CD4-positive, alpha-beta T cell treated with Interleukin-4 for 1 hour (primary cell): ENCODE results near the gene ASB6.
A peak's percentile ranks its signal among the peaks of the same experiment; 100 is the strongest.
"Not testable (repeated sequence)": the region's sequence is repeated elsewhere in the genome, so short reads cannot be mapped to it uniquely, and the experiment has no call there.

Experiments
- DNase-seq, 2 donors: peaks; one replicate each; pipeline ENCODE4 v3.0.0-alpha.2; 2020 to 2022

Gene ASB6

GRCh38 chr9:129640871-129641749 lies 841 bp downstream of the ASB6 start:
- DNase-seq: no peak

GRCh38 chr9:129640086-129640870 lies 1.7 kb downstream of the ASB6 start:
- DNase-seq: no peak

- no peak for DNase-seq
Measured at GRCh38 chr9:129639756-129640085, 2.2 kb downstream of the ASB6 start.

GRCh38 chr9:129639034-129639630 lies 2.8 kb downstream of the ASB6 start:
- no peak for DNase-seq

- no peak for DNase-seq
Measured at GRCh38 chr9:129637673-129638439, 4.1 kb downstream of the ASB6 start.

GRCh38 chr9:129637102-129637501 lies 4.8 kb downstream of the ASB6 start:
- no peak for DNase-seq

GRCh38 chr9:129636343-129636742 lies 5.6 kb downstream of the ASB6 start:
- DNase-seq: not testable (repeated sequence)

GRCh38 chr9:129635099-129636065 lies 6.6 kb downstream of the ASB6 start:
- DNase-seq: no peak

GRCh38 chr9:129633848-129634247 lies 8.1 kb downstream of the ASB6 start:
- no peak for DNase-seq

GRCh38 chr9:129633207-129633606 lies 8.7 kb downstream of the ASB6 start:
- no peak for DNase-seq

- DNase-seq: no peak
Measured at GRCh38 chr9:129632460-129632859, 9.5 kb downstream of the ASB6 start.

- DNase-seq: no peak
Measured at GRCh38 chr9:129631674-129632129, 10.2 kb downstream of the ASB6 start.

- no peak for DNase-seq
Measured at GRCh38 chr9:129630967-129631673, 10.8 kb downstream of the ASB6 start.

GRCh38 chr9:129629251-129629820 lies 12.6 kb downstream of the ASB6 start:
- DNase-seq: no peak

- no peak for DNase-seq
Measured at GRCh38 chr9:129628709-129629108, 13.2 kb downstream of the ASB6 start.

GRCh38 chr9:129627556-129628440 lies 14.2 kb downstream of the ASB6 start:
- DNase-seq: no peak

GRCh38 chr9:129626625-129627284 lies 15.2 kb downstream of the ASB6 start:
- DNase-seq: peak; percentile 44 to 48

GRCh38 chr9:129626079-129626624 lies 15.8 kb downstream of the ASB6 start, which contains the start of gene NTMT1:
TSS of gene NTMT1 (plus strand) at chr9:129626163. CDS start at chr9:129632704, 6,541 bp downstream.
- DNase-seq: peak; percentile 92 to 94
